Upper lobe of right lung (tissue), 1 donor: Measurements from ENCODE around the gene CERKL. TPM values are rescaled to one million over a fixed set of nuclear protein-coding genes. Genes with fewer than 3 reads are reported as not detected.

Experiments used
- ATAC-seq: fragments of 200-7000 bp; cut with Tn5 transposase; one replicate; pipeline ENCODE4 v1.9.1; 2020; ENCODE audit warnings: mild to moderate bottlenecking, moderate library complexity
- DNase-seq: peaks from one replicate; pipeline ENCODE4 v3.0.0-alpha.2; 2020
- H3K27ac ChIP-seq: fragments of 200-600 bp; one replicate; pipeline ENCODE4 v1.8.0; 2022
- H3K27me3 ChIP-seq: fragments of 200-600 bp; one replicate; pipeline ENCODE4 v1.8.0; 2022; ENCODE audit warnings: mild to moderate bottlenecking
- H3K36me3 ChIP-seq: fragments of 200-600 bp; one replicate; pipeline ENCODE4 v1.8.0; 2022
- H3K4me1 ChIP-seq: fragments of 200-600 bp; one replicate; pipeline ENCODE4 v1.8.0; 2022
- H3K4me3 ChIP-seq: fragments of 200-600 bp; one replicate; pipeline ENCODE4 v1.8.0; 2022; ENCODE audit warnings: mild to moderate bottlenecking
- H3K9me3 ChIP-seq: fragments of 200-600 bp; one replicate; pipeline ENCODE4 v1.8.0; 2022
- CTCF ChIP-seq: fragments of 200-600 bp; IDR thresholded peaks from one replicate; pipeline ENCODE4 v1.8.0; 2022; ENCODE audit warnings: antibody characterized with exemption
- intact Hi-C: fragments of 100-400 bp; cut with DNase I; formaldehyde crosslinking; loops from one replicate; pipeline ENCODE4 v1.11.0; 2022
- total RNA-seq: library from RNA; stranded (reverse); fragmentation: NEBNext Ultra II Directional; extraction: Animal tissue kit (Norgen Biotek cat#: 25700); gene quantifications from one replicate; pipeline ENCODE4 v1.2.1, GENCODE V29; 2021
- donor health status: DM: no; HTN: yes; CAD: no; lungs with severe emphysema.

CERKL gene
- total RNA-seq, 1 donor from 2014 or later = 0.29 TPM

- TF ChIP-seq CTCF = no peak
- H3K36me3 ChIP-seq = no peaks in the 10 kb centered on the region
- ATAC-seq (no peak), DNase-seq (no peak)
- no peaks in the 10 kb centered on the region for H3K9me3 ChIP-seq
- no peaks in the 10 kb centered on the region for H3K4me1 ChIP-seq
- H3K27me3 ChIP-seq = no peaks in the 10 kb centered on the region
- no peak overlapping the region for H3K27ac ChIP-seq
- no peak overlapping the region for H3K4me3 ChIP-seq
- intact Hi-C loops = no loop called here
These were observed 86.8 kb downstream of the CERKL start for GRCh38 chr2:181570059-181570458.

- ATAC-seq (no peak), DNase-seq (no peak)
- no peak overlapping the region for H3K27ac ChIP-seq
- H3K27me3 ChIP-seq = no peaks in the 10 kb centered on the region
- no peak overlapping the region for H3K4me3 ChIP-seq
- H3K4me1 ChIP-seq = no peaks in the 10 kb centered on the region
- H3K36me3 ChIP-seq = no peaks in the 10 kb centered on the region
- no peak for TF ChIP-seq CTCF
- intact Hi-C loops = no loop called here
- no peaks in the 10 kb centered on the region for H3K9me3 ChIP-seq
These were observed 90.4 kb downstream of the CERKL start for GRCh38 chr2:181566334-181567032.

- no peak for DNase-seq
- intact Hi-C loops = no loop called here
These were observed 93.7 kb downstream of the CERKL start for GRCh38 chr2:181563101-181563692.

GRCh38 chr2:181558371-181558770, 98.5 kb downstream of the CERKL start:
- H3K27me3 ChIP-seq = no peaks in the 10 kb centered on the region
- H3K4me3 ChIP-seq = no peak overlapping the region
- TF ChIP-seq CTCF = no peak
- H3K9me3 ChIP-seq = no peaks in the 10 kb centered on the region
- DNase-seq = no peak
- intact Hi-C loops = no loop called here
- H3K4me1 ChIP-seq = no peaks in the 10 kb centered on the region
- no peak for ATAC-seq
- H3K36me3 ChIP-seq = no peaks in the 10 kb centered on the region
- H3K27ac ChIP-seq = no peak overlapping the region

More at GRCh38 chr2:181563101-181563692, 93.7 kb downstream of the CERKL start:
- no peak for ATAC-seq
- Histone ChIP-seq H3K9me3 (no peaks in the 10 kb centered on the region), H3K27me3 (no peaks in the 10 kb centered on the region), H3K36me3 (no peaks in the 10 kb centered on the region), H3K27ac (no peak overlapping the region), H3K4me3 (no peak overlapping the region), H3K4me1 (no peaks in the 10 kb centered on the region)
- TF ChIP-seq CTCF = no peak

GRCh38 chr2:181554061-181554830, 102.7 kb downstream of the CERKL start:
- intact Hi-C loops = no loop called here
- H3K9me3 ChIP-seq = no peaks in the 10 kb centered on the region
- no peak overlapping the region for H3K4me3 ChIP-seq
- no peaks in the 10 kb centered on the region for H3K36me3 ChIP-seq
- no peak for TF ChIP-seq CTCF
- no peak overlapping the region for H3K27ac ChIP-seq
- DNase-seq (no peak), ATAC-seq (no peak)
- H3K27me3 ChIP-seq = no peaks in the 10 kb centered on the region
- H3K4me1 ChIP-seq = no peaks in the 10 kb centered on the region
